RPMI7951 (cell line): Measurements from ENCODE around the gene HPS4. TPM values are rescaled to one million over a fixed set of nuclear protein-coding genes. Genes with fewer than 3 reads are reported as not detected.
"Not testable (repeated sequence)": the region's sequence is repeated elsewhere in the genome, so short reads cannot be mapped to it uniquely, and the experiment has no call there.

Source experiments
- DNase-seq: peaks from one replicate; pipeline ENCODE4 v3.0.0-alpha.2; 2012; ENCODE audit warnings: low read depth
- total RNA-seq: library from RNA; depleted of rRNA; stranded (reverse); fragments of >200 nt; shearing (Covaris generic); gene quantifications from 2 replicates; pipeline ENCODE4 v1.2.3, GENCODE V29; 2014; rRNA removed

HPS4 gene
- 18.5 and 19.3 TPM in 2 replicates for total RNA-seq

DNA sequence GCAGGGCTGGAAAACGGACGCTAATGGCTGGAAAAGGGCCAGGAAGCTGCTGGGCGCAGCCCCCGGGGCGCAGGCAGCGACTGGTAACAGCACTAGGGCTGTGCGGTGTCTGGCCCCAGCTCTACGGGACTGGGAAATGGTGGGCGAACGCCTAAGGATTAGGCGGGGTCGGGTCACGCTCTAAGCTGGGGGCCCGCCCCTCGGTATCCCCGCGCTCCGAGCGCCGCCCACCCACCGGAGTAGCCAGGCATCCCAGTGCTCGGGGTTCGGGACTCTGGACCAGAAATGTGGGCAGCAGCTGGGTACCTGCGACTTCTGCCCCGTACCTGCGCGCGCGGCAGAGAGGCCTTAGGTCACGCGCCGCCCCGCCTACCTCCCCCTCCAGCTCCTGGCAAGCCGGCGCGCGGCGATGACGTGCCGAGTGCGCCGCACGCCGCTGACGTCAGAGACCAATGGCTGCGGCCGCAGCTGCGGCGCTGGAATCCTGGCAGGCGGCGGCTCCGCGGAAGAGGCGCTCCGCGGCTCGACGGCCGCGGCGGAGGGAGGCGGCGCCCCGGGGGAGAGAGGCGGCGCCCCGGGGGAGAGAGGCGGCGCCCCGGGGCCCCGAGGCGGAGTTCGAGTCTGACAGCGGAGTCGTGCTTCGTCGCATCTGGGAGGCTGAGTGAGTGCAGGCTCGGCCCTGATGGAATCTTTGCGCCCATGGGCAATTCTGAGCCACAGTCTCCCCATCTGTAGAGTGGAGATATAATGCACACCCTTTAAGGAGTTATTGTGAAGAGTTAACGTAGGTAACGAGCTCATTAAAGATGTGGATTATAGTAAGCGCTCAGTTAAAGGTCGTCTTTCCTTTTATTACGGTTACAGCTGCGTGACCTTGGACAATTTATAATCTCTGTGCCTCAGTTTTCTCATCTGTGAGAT lies at the start of gene HPS4, which contains the start of gene SRRD:
TSS of gene HPS4 (minus strand) at position 345 of the 921 bp plus-strand sequence. CDS start 2,021 bp downstream, outside the sequence.
TSS of gene SRRD (plus strand) at position 439 of the 921 bp plus-strand sequence. CDS start at position 453, 14 bp downstream.
- DNase-seq = peak; percentile 85

DNA sequence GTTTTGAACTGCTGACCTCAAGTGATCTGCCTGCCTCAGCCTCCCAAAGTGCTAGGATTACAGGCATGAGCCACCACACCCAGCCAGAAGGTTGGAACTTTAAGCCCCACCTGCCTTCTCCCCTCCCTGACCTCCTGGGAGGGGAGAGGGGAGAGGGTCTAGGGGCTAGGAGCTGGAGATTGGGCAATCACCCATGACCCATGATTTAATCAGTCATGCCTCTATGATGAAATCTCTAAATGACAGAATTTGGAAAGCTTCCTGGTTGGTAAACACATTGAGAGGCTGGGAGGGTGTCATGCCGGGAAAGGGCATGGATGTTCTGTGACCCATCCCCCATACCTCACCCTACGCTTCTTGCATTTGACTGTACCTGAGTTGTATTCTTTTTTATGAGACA lies 45.8 kb upstream of the HPS4 start:
- DNase-seq = no peak

DNA sequence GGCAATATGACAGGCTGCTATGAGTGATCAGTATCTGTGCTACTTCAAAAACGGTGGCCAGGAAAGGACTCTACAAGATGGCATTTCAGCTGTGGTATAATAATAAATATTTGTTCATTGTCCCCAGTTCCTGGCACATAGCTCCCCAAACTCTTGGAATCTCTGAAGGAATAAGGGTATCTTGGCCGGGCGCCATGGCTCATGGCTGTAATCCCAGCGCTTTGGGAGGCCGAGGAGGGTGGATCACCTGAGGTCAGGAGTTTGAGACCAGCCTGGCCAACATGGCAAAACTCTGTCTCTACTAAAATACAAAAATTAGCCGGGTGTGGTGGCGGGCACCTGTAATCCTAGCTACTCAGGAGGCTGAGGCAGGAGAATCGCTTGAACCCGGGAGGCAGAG lies 44.9 kb upstream of the HPS4 start:
- not testable (repeated sequence) for DNase-seq

DNA sequence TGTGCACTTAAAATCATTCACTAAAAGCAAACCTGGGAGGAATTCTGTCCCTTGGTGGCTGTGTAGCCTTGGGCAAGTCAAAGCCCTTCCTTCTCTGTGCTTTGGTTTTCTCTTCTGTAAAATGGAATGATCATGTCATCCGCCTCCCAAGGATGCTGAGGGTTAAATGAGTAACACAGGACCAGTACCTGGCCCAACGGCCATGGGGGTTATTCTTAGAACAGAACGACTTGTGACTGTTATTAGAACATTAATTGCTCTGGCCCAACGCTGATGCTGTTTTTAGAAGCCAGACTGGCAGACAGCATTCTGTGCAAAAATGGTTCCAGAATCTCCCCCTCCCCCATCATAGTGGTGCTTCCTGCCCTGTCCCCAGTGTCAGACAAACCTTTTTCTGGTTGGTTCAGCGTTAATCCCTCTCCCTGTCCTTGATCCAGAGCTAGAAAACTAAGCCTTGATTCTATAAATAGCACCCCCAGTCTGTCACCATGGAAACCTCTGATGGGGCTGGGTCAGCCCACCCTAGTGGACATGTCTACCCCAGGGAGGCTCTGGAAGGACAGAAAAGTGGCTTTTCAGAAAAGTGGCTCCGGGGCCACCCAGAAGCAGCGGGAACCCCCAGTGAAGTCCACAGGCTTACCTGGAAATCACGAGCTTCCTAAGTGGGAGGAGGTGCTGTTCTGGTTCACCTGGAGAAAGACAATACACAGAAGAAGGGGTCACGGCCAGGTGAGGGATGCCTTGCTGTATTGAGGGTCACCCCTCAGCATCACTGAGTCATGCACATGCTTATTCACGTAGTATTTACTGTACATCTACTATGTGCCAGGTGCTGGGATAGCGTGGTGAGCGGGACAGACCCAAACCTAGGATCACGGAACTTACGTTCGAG lies 44.2 kb upstream of the HPS4 start:
- DNase-seq = no peak

DNA sequence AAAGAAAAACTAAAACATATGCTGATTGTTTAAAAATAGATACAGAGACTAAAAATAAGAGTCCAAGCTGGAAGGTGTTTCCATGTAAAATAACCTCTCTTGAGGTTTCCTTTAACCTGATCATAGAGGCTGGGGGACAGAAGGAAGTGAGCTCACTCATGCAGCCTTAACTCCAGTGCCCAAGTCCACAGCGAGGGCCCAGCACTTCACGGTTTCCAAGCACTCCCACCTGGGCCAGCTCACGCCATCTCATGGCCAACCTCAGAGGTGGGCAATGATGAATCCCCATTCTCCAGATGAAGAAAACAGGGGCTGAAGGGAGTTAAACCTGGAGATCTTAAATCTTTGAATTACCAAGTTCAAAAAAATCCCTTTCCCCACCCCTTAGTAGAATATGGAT lies 43.6 kb upstream of the HPS4 start:
- DNase-seq = no peak

DNA sequence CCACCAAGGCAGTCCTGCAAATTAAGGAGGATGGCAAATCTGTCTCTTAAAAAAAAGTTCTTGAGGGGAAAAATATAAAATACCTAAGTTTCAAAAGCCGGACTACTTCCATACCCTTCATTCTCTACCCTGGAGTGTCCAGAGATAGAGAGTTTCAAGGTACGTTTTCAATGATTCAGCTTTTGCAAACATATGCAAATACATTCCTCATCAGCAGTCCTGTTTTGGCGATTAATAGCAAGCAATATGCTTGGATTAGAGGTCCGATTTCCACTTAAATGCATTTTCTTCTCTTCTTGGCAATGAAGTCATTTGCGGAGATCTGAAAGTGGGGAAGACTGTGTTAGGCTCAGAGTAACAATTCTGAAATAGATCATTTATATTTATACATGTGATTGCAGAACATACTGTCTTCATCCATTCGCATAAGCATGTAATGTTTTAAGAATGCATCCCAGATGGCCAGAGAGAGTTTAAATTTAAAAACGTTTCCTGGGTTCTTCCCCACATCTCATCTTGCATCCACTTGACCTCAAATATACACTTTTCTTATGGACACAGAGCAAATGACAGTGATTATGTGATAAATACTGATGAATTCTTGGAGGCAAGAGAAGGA lies 42.5 kb upstream of the HPS4 start:
- DNase-seq = no peak

DNA sequence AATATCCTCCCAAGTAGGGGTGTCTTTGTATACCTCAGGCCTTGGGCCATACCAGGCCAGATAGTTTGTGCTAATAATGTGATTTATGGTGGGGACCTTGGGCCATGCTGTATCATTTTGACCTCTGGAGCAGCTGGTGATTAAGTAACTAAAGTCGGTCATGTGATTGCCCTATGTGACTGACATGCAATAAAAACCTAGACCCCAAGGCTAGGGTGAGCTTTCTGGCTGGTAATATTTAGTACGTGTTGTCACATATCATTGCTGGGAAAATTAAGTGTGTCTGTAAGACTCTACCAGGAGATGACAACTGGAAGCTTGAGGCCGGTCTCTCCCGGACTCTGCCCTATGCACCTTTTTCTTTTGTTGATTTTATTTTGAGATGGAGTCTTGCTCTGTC lies 41.3 kb upstream of the HPS4 start:
- DNase-seq = no peak

DNA sequence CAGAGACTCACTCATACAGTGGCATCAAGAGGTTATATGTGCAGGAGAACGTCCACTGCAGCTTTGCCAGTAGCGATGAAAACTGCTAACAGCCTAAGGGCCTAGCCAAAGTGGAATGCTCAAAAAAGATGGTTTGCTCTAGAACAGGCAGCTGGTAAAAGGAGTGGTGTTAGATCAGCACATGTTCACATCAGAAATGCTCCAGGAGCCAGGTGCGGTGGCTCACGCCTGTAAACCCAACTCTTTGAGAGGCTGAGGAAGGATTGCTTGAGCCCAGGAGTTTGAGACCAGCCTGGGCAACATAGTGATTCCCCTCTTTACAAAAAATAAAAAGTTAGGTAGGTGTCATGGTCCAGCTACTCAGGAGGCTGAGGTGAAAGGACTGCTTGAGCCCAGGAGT lies 39.0 kb upstream of the HPS4 start:
- DNase-seq = no peak

DNA sequence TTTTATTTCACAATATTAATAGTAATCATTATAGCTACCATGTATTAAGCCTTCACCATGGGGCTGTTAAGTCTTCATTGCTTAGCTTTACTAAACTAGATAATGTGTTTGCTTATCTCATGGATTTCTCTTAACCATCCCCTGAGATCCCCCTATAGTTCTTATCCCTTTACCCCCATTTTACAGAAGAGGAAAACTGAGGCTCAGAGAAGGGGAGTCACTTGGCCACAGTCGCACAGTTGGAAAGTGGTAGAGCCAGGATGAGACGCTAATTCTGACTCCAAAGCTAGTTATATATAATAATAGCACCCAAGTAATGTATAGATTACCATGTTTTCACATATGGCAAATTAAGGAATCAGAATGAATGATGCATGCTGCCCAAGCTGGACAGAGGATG lies 38.4 kb upstream of the HPS4 start:
- no peak for DNase-seq

DNA sequence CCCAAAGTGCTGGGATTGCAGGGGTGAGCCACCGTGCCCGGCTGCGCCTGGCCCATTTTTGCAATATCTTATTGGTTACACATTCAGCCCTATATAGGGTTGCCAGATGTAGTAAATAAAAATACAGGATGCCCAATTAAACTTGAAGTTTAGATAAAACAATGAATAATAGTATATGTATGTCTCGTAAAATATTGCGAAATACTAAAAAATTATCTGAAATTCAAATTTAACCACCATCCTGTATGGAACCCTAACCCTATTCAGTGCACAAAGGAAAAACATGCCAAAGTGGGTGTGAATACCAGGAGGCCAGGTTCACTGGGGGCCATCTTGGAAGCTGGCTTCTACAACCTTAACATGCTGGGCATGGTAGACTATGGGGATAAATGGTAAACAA lies 33.8 kb upstream of the HPS4 start:
- no peak for DNase-seq

DNA sequence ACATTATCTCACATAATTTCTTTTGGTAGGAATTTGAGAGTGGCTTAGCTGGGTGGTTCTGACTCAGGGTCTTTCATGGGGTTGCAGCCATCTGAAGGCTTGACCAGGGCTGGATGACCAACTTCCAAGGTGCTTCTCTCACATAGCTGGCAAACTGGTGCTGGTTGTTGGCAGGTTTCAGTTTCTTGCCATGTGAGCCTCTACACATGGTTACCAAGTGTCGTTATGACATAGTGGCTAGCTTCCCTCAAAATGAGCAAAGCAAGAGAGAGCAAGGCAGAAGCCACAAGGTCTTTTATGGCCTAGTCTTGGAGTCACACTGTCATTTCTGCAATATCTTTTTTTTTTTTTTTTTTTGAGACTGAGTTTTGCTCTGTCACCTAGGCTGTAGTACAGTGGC lies 32.9 kb upstream of the HPS4 start:
- no peak for DNase-seq

DNA sequence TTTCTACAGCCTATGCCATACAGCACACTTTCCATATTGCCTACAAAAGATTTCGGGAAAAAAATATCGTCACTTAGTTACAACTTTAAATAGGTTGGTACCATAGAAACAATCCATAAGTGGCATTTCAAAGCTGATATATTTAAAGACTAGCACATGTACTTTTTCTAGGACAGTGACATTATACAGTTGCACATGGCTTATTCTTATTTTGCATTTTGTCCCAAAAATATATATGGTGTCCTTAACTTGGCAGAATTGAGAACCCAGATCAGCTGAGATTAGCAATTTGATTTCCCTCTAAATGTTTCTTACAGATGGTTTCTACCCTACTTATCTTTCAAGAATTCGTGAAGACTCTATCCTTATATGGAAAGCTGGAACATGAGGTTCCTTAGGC lies 32.3 kb upstream of the HPS4 start:
- no peak for DNase-seq

DNA sequence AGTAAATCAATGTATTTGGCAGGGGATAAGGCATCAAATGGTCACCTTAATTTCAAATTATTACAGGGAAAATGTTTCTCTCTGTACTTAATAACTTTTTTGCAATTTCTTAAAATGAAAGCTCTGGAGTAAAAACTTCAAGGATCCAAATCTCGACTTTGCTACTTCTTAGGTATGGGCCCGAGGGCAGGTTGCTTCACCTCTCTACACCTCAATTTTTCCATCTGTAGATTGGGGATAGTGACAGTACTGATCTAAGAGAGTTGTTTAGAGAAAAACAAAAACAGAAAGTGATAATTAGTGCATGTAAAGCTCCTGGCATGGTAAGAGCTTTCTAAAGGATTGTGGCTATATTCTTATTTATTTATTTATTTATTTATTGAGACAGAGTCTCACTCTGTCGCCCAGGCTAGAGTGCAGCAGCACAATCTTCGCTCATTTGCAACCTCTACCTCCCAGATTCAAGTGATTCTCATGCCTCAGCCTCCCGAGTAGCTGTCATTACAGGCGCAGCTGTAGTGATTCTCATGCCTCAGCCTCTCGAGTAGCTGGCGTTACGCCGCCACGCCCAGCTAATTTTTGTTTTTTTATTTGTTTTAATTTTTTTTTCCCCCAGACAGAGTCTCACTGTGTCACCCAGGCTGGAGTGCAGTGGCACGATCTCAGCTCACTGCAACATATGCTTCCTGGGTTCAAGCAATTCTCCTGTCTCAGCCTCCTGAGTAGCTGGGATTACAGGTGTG lies 31.0 kb upstream of the HPS4 start:
- DNase-seq = no peak

DNA sequence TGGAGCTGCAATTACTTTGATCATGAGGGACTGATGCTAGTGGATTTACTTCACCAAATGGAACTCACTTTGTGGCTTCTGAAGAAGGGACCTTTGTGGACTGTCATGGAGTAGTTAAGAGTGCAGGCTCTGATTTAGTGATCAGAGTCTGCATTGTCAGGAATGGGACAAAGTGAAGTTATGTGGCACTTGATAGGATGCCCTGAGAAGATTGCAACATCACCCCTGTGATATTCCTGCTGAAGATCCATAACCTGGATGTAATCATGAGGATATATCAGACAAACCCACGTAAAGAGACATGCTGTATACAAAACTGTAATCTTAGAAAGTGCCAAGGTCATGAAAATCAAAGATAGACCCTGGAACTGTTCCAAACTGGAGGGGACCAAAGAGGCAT lies 30.3 kb upstream of the HPS4 start:
- no peak for DNase-seq

DNA sequence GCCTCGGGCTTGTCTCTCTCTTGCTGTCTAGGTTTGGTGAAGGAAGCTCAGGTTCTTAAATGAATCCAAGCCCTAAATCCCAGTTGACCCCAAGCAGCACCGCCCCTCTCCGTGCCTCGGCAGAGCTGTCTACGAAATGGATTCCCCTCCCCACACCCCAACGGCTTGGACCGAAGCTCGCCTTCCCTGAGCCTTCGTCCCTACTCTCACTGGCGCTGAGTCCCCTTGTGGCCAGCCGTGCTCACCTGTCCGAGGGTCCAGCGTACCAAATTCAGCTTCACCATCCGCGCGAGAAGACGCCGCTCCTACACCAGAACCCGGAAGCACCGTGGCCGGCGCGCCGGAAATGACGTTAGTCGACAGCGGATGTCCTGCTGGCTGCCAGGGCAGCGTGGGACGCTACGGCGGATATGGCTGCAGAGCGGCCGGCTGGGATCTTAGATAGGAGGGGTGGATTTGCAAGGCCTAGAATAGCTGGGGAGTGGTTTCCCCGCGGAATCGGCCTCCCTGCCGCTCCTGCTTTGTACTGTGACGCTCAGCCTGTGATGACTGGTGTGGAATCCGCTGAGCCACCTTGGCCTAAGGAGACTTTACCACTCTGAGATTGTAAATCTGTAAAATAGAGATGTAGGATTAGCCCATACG lies 28.7 kb upstream of the HPS4 start, which contains the start of gene TFIP11:
TSS of gene TFIP11 (minus strand) at position 325 of the 645 bp plus-strand sequence. CDS start 2,201 bp downstream, outside the sequence.
- peak; percentile 85 for DNase-seq

DNA sequence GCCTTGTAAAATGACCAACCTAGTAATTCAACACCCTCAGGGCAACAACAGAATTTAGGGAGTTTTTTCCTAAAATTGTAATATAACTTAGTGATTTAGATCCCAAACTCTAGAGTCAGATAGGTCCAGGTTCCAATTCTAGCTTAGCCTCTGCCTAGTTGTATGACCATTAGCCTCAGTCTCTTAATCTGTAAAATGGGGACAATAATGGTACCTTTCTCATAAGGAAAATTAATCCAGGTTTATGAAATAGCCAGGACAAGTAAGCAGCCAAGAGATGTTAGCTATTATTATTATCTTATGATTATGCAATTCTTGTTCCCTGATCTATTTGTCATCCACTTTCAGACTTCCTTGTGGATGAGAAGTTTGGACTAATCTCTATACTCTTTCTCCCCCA lies 24.6 kb upstream of the HPS4 start:
- no peak for DNase-seq

DNA sequence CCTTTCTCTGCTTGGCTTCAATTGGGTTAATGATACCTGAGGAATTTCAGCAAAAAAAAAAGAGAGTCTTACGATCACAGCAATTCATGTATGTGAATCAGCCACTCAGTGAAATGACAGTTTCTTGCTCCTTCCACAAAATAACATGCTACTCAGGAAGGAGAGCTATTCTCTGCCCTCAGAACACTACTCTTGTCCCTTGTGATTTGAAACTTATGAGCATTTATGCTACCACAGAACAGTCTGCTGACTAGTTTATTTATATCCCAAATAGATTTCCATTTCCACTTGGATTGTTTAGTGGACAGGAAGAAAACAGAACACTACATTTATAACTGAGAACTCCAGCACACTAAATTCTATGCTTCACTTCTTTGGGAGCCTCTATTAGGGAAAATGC lies 20.2 kb upstream of the HPS4 start:
- DNase-seq = no peak

DNA sequence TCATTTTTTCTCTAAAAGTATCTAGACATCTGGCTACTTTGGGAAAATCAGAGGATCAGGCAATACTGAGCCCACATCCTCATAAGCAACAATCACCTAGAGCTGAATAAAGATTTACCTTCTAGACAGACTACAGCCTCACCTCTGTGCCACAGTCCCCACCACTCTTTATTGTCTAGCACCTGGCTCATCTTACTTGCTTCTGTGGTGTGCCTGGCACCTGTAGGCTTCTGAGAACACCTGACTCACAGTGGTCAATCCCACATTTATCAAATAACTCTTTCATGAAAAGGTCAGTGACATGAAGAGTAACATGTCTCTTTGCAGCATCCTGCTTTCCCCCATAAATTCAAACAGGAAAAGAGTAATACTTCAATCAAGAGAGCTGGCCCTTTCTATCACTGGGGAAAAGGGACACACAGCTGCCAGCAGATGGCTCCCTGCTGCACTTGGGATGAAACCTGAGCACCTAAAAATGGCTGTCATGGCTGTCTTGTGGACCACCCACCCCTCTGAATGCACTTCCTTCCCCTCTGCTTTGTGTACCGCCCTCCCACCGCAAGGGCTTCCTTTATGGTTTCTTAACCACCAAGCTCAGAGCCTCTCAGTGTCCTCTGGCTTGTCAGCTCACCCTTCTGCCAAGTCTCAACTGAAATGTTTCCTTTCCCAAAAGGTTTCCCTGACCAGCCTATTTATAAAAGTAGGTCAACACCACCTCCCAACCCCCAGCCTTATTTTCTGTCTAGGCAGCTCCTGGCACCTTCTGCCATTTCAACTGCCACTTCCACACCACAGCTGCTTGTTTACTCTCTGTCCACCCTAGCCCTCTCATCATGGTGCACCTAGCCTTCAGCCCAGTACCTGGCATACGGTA lies 19.3 kb upstream of the HPS4 start:
- peak; percentile 41 for DNase-seq

DNA sequence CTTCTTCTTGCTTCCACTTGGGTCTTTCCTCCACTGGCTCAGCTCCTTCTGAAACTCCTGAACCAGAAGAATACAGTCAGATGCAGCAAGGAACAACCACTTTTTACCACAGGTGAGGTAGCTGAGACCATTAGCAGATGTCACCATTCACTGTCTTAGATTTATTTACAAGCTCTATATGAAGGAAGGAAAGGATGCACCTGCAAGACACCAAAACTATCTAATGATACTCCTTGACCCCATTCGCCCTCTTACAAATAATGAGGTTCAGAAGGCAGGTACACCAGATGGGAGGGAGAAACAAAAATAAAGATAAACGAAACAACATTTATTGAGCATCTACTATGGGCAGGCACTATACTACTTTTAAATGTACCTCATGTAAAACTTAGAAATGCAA lies 18.4 kb upstream of the HPS4 start:
- no peak for DNase-seq
